Activated CD8-positive, alpha-beta memory T cell treated with anti-CD3 and anti-CD28 coated beads, Interleukin-2, amount 50 U/mL, for 48 hours (primary cell): ENCODE results near the gene STAM.
"Not testable (repeated sequence)": the region's sequence is repeated elsewhere in the genome, so short reads cannot be mapped to it uniquely, and the experiment has no call there.

Experiments used
- DNase-seq: peaks from one replicate; pipeline ENCODE4 v3.0.0-alpha.2; 2020

The STAM gene

DNA sequence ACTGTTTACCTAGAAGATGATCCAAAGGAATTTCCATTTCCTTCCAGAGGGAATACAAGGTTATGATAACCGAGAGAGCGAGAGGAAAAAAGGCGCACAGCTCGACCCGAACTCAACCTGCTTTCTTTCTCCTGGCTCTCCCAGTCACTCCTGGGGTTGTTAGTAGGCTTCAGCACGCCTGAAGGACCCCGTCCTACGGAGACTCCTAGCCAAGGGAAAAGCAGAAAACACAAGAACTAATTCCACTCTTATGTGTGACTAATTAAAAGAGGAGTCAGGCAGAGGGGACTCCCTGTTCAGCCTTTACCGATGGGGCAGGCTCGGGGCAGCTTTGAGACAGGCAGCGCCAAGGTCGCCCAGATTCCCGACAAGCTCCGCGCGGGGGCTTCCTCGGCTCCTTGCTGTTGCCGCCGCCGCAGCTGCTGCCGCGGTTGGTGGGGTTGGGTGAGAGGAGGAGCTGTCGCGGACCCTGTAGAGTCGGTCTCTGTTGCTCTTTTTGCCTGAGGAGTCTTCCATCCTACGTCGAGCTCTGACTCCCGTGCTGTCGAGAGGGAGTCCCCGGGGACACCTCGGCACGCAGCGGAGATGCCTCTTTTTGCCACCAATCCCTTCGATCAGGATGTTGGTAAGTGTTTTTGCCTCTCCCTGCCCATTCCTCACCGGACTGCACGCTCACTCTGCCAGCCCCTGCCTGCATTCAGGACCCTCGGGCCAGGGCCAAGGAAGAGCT, at the start of gene STAM:
STAM (plus strand) TSS at position 397 of the 730 bp plus-strand sequence; CDS start at position 586, 189 bp downstream.
- peak; percentile 95 for DNase-seq

DNA sequence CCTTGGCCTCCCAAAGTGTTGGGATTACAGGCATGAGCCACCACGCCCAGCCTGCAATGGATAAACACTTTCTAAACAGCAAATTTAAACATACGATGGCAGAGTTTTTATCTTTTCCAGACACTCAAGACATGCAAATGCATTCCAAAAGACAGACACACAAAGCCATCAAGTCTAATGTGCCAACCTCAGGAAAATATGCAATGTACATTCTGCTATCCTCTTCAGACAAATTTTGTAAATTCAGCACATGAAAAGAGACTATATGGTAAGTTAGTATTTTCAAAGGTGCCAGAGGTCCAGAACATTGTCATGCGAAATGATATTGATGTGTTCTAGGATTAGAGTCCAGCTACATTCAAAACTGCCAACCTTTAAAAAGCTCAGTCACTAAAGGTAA, 46.6 kb upstream of the STAM start:
- DNase-seq: no peak

GRCh38 chr10:17599089-17599488, 44.9 kb upstream of the STAM start:
- no peak for DNase-seq

DNA sequence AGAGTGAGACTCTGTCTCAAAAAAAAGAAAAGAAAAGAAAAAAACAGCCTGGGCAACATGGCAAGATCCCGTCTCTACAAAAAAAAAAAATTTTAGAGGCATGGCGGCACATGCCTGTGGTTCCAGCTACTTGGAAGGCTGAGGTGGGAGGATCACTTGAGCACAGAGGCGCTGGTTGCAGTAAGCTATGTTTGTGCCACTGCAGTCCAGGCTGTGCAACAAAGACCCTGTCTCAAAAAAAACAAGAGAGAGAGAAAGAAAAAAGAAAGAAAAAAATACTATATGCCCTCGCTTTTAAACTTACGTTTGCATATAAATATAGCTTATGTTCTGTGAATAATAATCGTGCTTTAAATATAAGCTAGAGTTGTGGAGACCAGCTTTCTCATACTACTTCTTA, 38.0 kb upstream of the STAM start:
- DNase-seq: no peak

DNA sequence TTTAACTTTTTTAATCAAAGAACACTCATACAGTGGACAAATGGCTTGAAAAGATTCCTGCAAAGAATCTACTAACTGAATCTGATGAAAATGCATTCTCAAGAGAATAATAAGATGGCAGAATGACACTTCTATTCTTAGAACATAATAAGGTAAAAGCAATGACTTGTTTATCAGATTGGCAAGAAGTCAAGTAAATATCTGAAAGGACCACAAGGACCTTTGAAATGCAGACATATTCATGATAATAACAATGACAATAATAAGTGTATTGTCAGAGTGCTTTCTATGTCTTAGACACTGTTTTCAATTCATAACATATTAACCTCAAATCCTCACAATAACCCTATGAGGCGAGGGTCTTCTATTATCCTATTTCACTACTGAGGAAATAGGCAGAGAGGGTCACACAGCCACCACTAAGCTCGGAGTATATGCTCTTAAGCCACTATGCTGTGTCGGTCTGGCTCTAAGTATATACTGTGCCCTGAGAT, 37.4 kb upstream of the STAM start:
- no peak for DNase-seq

- DNase-seq: no peak
Observed at GRCh38 chr10:17607060-17607459, 36.9 kb upstream of the STAM start.

GRCh38 chr10:17607603-17608332, 36.2 kb upstream of the STAM start:
- DNase-seq: no peak

GRCh38 chr10:17609523-17610079, 34.4 kb upstream of the STAM start:
- DNase-seq: no peak

- DNase-seq: peak; percentile 65
Observed at GRCh38 chr10:17616403-17617030, 27.4 kb upstream of the STAM start.

DNA sequence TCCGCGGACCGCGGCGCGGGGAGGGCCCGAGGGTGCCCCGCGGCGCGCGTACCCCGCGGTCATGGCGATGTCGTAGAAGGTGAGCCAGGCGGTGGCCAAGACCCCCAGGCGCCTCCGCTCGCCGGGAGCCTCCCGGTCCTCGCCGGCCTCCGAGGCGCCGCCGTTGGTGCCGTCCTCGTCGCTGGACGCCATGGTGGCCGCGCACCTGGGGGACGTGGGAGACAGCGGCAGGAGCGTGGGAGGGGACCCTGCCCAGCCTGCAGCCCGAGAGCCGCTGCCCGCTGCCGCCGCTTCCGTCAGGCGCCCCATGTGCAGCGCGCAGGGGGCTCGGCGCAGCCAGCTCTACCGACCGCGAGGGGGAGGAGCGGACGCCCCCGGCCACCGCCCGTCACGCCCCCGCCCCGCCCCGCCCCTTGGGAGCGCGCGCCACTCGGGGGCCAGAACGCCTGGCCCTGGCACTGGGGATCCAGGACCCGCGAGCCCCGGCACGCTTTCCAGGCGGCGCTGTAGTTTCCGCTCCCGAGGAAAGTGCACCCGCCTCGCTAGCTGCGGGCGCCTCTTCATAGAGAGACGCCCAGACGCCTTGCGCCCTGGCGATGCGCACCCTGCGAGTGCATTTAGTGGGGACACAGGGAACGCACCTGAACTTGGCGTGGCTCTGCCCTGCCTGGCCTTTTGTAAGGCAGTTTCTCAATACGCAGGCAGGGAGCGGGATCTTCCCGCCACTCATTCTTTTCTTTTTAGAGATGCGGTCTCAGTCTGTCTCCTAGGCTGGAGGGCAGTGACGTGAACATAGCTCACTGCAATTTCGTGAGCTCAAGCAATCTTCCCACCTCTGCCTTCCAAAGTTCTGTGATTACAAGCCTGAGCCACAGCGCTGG, 26.7 kb upstream of the STAM start, which contains the start of gene HACD1:
HACD1 (minus strand) TSS at position 344 of the 881 bp plus-strand sequence; CDS start at position 309, 35 bp downstream.
- peak; percentile 78 for DNase-seq

GRCh38 chr10:17622061-17622460, 21.9 kb upstream of the STAM start:
- DNase-seq: no peak

DNA sequence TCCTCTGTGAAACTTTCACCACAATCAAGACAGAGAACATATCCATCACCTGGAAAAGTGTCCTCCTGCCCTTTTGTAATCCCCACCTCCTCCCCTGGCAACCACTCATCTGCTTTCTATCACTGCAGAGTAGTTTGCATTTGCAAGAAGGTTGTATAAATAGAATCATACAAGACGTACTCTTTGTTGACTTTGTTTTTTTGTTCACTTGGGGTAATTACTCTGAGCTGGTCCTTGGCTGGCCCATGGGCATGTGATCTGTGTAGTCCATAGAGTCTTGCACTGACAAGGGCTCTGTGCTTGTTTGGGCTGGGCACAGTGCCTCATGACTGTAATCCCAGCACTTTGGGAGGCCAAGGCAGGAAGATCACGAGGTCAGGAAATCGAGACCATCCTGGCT, 19.0 kb upstream of the STAM start:
- no peak for DNase-seq

- DNase-seq: no peak
Observed at GRCh38 chr10:17626656-17627055, 17.3 kb upstream of the STAM start.

DNA sequence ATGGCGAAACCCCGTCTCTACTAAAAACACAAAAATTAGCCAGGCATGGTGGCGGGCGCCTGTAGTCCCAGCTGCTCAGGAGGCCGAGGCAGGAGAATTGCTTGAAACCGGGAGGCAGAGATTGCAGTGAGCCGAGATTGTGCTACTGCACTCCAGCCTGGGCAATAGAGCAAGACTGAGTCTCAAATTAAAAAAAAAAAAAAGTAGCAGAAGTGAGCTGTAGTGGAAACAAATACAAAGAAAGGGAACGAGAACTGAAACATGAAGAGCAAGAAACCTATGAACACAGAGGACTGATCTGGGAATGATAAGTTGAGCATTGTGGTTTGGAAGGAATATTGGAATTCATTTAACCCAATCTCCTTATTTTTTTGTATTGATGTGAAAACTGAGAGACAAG, 11.4 kb upstream of the STAM start:
- not testable (repeated sequence) for DNase-seq

GRCh38 chr10:17633353-17633752, 10.6 kb upstream of the STAM start:
- DNase-seq: no peak

- no peak for DNase-seq
Observed at GRCh38 chr10:17637869-17638268, 6.1 kb upstream of the STAM start.

DNA sequence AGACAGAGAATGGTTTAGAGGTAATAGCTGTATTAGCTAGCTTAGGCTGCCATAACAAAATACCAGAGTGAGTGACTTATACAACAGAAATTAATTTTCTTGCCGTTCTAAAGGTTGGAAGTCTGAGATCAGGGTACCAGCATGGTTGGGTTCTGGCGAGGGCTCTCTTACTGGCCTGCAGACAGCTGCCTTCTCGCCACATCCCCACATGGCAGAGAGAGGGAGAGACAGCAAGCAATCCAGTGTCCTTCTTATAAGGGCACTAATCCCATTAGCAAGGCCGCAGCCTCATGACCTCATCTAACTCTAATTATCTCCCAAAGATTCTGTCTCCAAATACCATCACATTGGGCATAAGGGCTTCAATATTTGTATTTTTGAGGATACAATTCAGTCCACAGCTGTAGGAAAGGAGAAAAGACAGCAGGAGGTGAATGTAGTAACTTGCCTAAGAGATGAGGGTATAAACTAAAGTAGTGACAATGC, 3.6 kb upstream of the STAM start:
- no peak for DNase-seq

- peak; percentile 64 for DNase-seq
Observed at GRCh38 chr10:17643339-17643754, 604 bp upstream of the STAM start.

DNA sequence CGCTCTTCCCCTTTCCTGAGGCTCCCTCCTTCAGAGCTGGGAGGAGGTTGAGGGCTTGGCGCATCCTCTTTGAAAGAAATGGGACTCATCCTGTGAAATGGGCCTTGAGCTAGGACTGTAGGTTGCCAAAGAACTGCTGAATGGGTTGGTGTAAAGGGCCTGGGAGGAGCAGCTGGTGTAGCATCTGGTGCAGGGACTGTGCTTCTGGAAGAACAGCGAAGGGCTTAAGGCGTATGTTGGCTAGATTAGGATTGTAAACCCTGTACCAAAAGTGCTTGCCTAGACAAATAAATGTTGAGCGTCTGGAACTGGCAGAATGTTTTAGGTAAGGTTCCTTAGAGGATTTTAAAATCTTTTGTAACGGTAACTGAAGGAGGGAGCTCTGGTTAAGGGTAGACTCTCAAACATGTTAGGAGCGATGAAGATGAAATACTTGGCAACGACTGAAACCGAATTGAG, 563 bp downstream of the STAM start:
- no peak for DNase-seq

- no peak for DNase-seq
Observed at GRCh38 chr10:17645621-17646345, 1.8 kb downstream of the STAM start.

DNA sequence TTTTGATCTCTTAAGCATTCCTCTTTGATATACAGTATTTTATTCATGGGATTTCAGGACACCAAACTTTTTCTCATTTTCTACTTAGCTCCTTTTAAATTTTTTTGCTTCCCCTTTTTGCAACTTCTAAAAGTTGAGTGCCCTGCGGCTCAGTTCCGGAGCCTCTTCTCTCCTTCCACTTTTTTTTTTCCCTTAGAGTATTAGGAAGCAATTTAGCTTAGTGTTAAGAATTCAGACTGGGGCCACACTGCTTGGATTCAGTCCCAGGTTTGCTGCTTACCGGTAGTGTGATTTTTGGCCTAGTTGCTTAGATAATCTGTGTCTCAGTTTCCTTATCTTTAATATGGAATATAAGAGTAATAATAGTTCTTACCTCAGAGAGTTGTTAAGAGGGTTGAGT, 3.4 kb downstream of the STAM start:
- DNase-seq: no peak
